Measurements from ENCODE around the gene UBQLN3.

GRCh38 chr11:5505363-5506048 is 4.3 kb downstream of the UBQLN3 start:
- TF ChIP-seq HDGF (IDR thresholded peaks at IDR 0.05; ENCODE audit: borderline replicate concordance) (no peak), ZNF384 (IDR thresholded peaks at IDR 0.05) (no peak), PKNOX1 (IDR thresholded peaks at IDR 0.05) (no peak), TARDBP (IDR thresholded peaks at IDR 0.05) (no peak), SP1 (IDR thresholded peaks at IDR 0.05) (no peak), FOXA1 (IDR thresholded peaks at IDR 0.05) (no peak)
